Progenitor cell of endocrine pancreas (in vitro differentiated cells): ENCODE results near the gene DPF3. TPM values are rescaled to one million over a fixed set of nuclear protein-coding genes. Genes with fewer than 3 reads are reported as not detected.

Experiments
- DNase-seq: peaks from one replicate; pipeline ENCODE4 v3.0.0; 2021; ENCODE audit warnings: low spot score; ENCODE audit not compliant: unreplicated experiment
- H3K27ac Mint-ChIP-seq: 2 replicates; pipeline ENCODE4 v1.8.0; 2021; ENCODE audit warnings: mild to moderate bottlenecking, moderate library complexity, mixed read lengths
- H3K27me3 Mint-ChIP-seq: 2 replicates; pipeline ENCODE4 v1.8.0; 2021; ENCODE audit warnings: mixed read lengths
- H3K36me3 Mint-ChIP-seq: 2 replicates; pipeline ENCODE4 v1.8.0; 2022; ENCODE audit warnings: mixed read lengths; ENCODE audit not compliant: insufficient read depth
- H3K4me1 Mint-ChIP-seq: 2 replicates; pipeline ENCODE4 v1.8.0; 2021; ENCODE audit warnings: low read depth, mixed read lengths
- H3K4me3 Mint-ChIP-seq: 2 replicates; pipeline ENCODE4 v1.8.0; 2021; ENCODE audit warnings: low read depth, mild to moderate bottlenecking, moderate library complexity, mixed read lengths
- H3K9me3 Mint-ChIP-seq: 2 replicates; pipeline ENCODE4 v1.8.0; 2021; ENCODE audit warnings: low read depth, mixed read lengths
- total RNA-seq: library from RNA; stranded (reverse); gene quantifications from 2 replicates; pipeline ENCODE4 v1.2.1, GENCODE V29; 2021
- TF ChIP-seq, protein P1 (sequence below): fragments of 200-600 bp; sonication (generic); IDR thresholded peaks from one replicate; pipeline ENCODE4 v1.5.0; 2021; ENCODE audit warnings: antibody characterized with exemption, mild to moderate bottlenecking; ENCODE audit not compliant: unreplicated experiment

The DPF3 gene
- total RNA-seq, 1 donor from 2014 or later: 2.2 TPM

DNA sequence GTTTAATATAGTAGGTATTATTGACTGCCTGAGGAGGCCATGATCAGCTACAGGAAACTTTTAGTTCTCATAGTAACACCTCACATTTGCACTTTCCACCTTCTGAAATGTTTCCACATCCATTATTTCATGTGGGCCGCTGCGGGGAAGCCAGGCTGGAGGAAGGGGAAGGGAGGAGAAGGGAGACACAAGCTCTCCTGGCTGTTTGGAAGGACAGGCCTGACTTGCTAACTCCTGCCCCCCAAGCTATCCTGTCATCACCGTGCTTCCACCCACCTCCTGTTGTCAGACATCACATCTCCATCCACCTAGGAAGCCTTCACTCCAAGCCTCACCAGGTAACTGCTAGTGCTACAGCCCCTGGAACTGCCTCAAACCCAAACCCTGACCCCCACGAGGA, 9.5 kb downstream of the DPF3 start:
- no peaks in the 10 kb centered on the region for H3K36me3 Mint-ChIP-seq
- no peak for DNase-seq
- H3K9me3 Mint-ChIP-seq: no peaks in the 10 kb centered on the region

DNA sequence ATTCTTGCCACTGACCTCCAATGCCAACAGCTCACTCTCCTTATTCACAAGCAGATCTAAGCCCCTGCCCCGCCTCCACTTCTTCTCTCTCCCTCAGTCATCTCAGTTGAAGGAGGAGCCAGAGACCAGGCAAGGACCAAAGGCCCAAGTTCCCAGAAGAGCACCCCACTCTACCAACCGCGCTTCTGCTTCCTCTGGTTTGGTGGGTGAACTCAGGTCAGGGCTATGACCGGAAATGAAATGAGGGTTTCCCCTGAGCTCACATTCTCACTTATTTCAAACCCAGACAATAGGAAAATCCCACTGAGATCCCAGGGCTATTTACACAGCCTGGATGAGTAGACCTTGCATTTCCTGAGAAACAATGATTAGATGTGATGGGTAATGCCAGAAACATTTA, 9.9 kb downstream of the DPF3 start:
- no peak for DNase-seq
- Mint-ChIP-seq H3K36me3 (no peaks in the 10 kb centered on the region), H3K4me1 (no peaks in the 10 kb centered on the region), H3K27ac (no peak overlapping the region), H3K4me3 (no peak overlapping the region), H3K9me3 (no peaks in the 10 kb centered on the region), H3K27me3 (peaks cover 51% of the 10 kb centered on the region)
- TF ChIP-seq, protein P1, sequence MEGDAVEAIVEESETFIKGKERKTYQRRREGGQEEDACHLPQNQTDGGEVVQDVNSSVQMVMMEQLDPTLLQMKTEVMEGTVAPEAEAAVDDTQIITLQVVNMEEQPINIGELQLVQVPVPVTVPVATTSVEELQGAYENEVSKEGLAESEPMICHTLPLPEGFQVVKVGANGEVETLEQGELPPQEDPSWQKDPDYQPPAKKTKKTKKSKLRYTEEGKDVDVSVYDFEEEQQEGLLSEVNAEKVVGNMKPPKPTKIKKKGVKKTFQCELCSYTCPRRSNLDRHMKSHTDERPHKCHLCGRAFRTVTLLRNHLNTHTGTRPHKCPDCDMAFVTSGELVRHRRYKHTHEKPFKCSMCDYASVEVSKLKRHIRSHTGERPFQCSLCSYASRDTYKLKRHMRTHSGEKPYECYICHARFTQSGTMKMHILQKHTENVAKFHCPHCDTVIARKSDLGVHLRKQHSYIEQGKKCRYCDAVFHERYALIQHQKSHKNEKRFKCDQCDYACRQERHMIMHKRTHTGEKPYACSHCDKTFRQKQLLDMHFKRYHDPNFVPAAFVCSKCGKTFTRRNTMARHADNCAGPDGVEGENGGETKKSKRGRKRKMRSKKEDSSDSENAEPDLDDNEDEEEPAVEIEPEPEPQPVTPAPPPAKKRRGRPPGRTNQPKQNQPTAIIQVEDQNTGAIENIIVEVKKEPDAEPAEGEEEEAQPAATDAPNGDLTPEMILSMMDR: no peak

More for the DNA sequence above, 9.5 kb downstream of the DPF3 start:
- TF ChIP-seq, protein P1: no peak
- no peak overlapping the region for H3K27ac Mint-ChIP-seq
- peaks cover 54% of the 10 kb centered on the region for H3K27me3 Mint-ChIP-seq
- no peak overlapping the region for H3K4me3 Mint-ChIP-seq
- peaks cover 2% of the 10 kb centered on the region for H3K4me1 Mint-ChIP-seq

DNA sequence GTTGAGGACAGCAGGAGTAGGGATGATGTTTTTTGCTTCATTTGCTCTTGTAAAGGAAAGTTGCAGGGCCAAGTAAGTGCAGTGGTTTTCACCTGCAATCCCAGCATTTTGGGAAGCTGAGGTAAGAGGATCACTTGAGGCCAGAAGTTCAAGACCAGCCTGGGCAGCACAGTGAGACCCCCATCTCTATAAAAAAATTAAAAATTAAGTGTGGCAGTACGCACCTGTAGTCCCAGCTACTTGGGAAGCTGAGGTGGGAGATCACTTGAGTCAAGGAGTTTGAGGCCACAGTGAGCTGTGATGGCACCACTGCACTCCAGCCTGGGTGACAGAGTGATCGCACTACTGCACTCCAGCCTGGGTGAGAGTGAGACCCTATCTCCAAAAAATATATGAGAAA, 10.8 kb downstream of the DPF3 start:
- no peak for DNase-seq
- no peaks in the 10 kb centered on the region for H3K9me3 Mint-ChIP-seq
- no peaks in the 10 kb centered on the region for H3K4me1 Mint-ChIP-seq
- H3K4me3 Mint-ChIP-seq: no peak overlapping the region
- no peak overlapping the region for H3K27ac Mint-ChIP-seq
- TF ChIP-seq, protein P1: no peak
- no peaks in the 10 kb centered on the region for H3K36me3 Mint-ChIP-seq
- H3K27me3 Mint-ChIP-seq: peaks cover 46% of the 10 kb centered on the region

DNA sequence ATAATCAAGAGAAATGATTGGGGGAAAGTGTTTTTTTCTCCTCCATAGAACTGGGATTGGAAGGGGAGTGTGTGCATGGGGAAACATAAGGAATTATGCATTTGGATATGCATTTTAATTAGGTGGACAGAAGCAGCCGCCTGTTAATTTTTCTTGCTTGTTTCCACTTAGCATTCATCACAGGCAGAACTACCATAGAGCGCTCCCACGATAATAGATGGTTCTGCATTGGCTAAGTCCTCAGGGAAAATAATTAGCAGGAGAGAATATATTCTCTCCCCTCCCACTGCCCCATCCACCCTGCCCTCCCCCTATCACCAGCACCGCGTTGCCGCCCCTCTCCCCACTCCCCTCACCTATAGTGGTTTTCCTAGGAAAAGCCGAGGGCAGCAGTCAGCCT, 11.4 kb downstream of the DPF3 start:
- TF ChIP-seq, protein P1: no peak
- DNase-seq: no peak
- no peaks in the 10 kb centered on the region for H3K36me3 Mint-ChIP-seq
- no peaks in the 10 kb centered on the region for H3K4me1 Mint-ChIP-seq
- H3K9me3 Mint-ChIP-seq: no peaks in the 10 kb centered on the region
- H3K4me3 Mint-ChIP-seq: no peak overlapping the region
- no peak overlapping the region for H3K27ac Mint-ChIP-seq
- peaks cover 45% of the 10 kb centered on the region for H3K27me3 Mint-ChIP-seq

DNA sequence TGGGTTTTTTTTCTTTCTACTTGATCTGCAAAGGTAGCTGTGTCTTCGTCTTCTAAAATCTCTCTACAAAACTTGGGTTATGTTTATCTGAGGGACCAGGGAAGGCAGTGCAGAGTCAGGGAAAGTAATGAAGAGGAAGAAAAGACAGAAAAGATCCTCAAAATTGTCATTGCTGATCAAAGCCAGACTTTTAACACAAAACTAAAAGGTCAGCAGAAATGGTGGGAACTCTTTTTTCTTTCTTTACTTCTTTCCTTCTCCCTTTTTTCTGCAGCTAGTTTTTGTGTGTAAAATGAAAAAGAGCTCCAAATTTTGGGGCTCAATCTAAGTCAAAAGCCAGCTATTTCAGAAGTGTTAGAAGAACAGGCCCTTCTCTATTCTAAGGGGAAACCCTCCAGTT, 11.9 kb downstream of the DPF3 start:
- no peaks in the 10 kb centered on the region for H3K36me3 Mint-ChIP-seq
- no peaks in the 10 kb centered on the region for H3K4me1 Mint-ChIP-seq
- DNase-seq: no peak
- TF ChIP-seq, protein P1: no peak
- H3K4me3 Mint-ChIP-seq: no peak overlapping the region
- no peak overlapping the region for H3K27ac Mint-ChIP-seq
- H3K9me3 Mint-ChIP-seq: no peaks in the 10 kb centered on the region
- peaks cover 43% of the 10 kb centered on the region for H3K27me3 Mint-ChIP-seq
